ENCODE data around the gene GCSH.

DNA sequence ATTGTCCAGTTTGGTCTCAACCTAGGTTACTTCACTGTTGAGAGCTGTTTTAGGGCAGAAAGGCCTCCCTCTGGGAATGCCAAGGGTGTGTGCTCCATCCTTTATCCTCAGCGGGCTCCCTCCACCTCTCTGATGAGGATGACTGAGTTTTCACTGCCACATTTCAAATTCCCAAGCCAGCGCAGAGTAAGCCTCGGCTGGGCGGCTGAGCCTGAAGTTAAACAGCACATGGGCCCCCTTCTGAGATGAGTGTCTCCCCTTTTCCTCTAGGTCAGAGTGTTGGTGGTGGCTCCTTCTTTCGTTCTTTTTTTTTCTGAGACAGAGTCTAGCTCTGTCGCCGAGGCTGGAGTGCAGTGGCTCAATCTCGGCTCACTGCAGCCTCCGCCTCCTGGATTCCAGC lies 5.5 kb upstream of the GCSH start:
- TF ChIP-seq, protein P1, sequence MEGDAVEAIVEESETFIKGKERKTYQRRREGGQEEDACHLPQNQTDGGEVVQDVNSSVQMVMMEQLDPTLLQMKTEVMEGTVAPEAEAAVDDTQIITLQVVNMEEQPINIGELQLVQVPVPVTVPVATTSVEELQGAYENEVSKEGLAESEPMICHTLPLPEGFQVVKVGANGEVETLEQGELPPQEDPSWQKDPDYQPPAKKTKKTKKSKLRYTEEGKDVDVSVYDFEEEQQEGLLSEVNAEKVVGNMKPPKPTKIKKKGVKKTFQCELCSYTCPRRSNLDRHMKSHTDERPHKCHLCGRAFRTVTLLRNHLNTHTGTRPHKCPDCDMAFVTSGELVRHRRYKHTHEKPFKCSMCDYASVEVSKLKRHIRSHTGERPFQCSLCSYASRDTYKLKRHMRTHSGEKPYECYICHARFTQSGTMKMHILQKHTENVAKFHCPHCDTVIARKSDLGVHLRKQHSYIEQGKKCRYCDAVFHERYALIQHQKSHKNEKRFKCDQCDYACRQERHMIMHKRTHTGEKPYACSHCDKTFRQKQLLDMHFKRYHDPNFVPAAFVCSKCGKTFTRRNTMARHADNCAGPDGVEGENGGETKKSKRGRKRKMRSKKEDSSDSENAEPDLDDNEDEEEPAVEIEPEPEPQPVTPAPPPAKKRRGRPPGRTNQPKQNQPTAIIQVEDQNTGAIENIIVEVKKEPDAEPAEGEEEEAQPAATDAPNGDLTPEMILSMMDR (IDR thresholded peaks at IDR 0.05; ENCODE audit: poor library complexity, severe bottlenecking): no peak
- no peak for TF ChIP-seq EZH2 (IDR thresholded peaks at IDR 0.05; ENCODE audit: borderline replicate concordance, insufficient read depth, low read length, poor library complexity, severe bottlenecking)
